Activated CD4-positive, alpha-beta T cell treated with anti-CD3 and anti-CD28 coated beads, Interleukin-2, amount 50 U/mL, for 1 hour (primary cell): ENCODE measurements around the gene OR6X1.

Experiments
- DNase-seq: peaks from one replicate; pipeline ENCODE4 v3.0.0-alpha.2; 2020

The OR6X1 gene, protein sequence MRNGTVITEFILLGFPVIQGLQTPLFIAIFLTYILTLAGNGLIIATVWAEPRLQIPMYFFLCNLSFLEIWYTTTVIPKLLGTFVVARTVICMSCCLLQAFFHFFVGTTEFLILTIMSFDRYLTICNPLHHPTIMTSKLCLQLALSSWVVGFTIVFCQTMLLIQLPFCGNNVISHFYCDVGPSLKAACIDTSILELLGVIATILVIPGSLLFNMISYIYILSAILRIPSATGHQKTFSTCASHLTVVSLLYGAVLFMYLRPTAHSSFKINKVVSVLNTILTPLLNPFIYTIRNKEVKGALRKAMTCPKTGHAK

GRCh38 chr11:123754101-123754568 lies at the start of gene OR6X1:
TSS of gene OR6X1 (minus strand) at chr11:123754518. CDS start at chr11:123754518, 0 bp downstream.
- DNase-seq = no peak

- no peak for DNase-seq
These were observed 47.4 kb upstream of the OR6X1 start for GRCh38 chr11:123801765-123802164.

GRCh38 chr11:123800036-123800435 lies 45.7 kb upstream of the OR6X1 start:
- no peak for DNase-seq

GRCh38 chr11:123799438-123799837 lies 45.1 kb upstream of the OR6X1 start:
- no peak for DNase-seq

GRCh38 chr11:123798513-123799252 lies 44.4 kb upstream of the OR6X1 start:
- no peak for DNase-seq

GRCh38 chr11:123798079-123798478 lies 43.8 kb upstream of the OR6X1 start:
- DNase-seq = no peak

- DNase-seq = no peak
These were observed 43.2 kb upstream of the OR6X1 start for GRCh38 chr11:123797541-123797940.

DNA sequence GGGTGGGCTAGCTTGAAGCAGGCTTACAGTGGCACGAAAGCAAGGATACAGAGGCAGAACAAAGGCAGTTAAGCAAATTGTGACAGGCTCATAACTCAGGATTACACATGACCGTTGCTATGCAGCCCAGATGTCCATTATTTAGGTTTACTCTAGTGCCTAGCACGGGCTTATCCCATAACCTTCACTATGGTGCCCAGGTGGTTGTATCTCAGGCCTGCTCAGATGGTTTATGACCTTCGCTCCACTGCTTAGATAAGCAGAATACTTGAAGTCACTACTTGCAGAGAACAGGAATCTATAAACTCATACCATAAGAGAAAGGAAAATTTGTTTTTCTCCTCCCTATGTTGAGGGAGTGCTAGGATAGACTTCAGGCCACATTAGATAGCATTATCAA lies 42.8 kb upstream of the OR6X1 start:
- DNase-seq = no peak

DNA sequence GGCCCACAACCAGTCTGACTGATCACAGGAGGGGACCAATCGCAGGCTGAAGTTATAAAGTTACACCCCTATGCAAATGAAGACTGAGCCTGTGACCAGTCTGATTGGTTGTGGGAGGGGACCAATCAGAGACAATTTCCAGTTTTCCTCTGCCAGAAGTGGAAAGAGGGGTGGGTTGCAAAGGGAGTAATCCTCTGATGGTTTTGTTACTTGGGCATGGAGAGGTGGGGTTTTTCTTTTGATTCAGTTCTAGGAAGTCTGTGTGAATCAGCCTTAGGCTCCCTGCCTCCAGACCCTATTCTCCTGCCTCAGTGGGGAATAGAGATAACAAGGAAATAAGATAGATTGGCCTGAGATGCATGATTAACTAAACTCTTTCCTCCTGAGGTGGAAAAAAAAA lies 41.9 kb upstream of the OR6X1 start:
- no peak for DNase-seq

- DNase-seq = no peak
These were observed 29.2 kb upstream of the OR6X1 start for GRCh38 chr11:123783536-123783935.

GRCh38 chr11:123778511-123778910 lies 24.2 kb upstream of the OR6X1 start:
- no peak for DNase-seq

DNA sequence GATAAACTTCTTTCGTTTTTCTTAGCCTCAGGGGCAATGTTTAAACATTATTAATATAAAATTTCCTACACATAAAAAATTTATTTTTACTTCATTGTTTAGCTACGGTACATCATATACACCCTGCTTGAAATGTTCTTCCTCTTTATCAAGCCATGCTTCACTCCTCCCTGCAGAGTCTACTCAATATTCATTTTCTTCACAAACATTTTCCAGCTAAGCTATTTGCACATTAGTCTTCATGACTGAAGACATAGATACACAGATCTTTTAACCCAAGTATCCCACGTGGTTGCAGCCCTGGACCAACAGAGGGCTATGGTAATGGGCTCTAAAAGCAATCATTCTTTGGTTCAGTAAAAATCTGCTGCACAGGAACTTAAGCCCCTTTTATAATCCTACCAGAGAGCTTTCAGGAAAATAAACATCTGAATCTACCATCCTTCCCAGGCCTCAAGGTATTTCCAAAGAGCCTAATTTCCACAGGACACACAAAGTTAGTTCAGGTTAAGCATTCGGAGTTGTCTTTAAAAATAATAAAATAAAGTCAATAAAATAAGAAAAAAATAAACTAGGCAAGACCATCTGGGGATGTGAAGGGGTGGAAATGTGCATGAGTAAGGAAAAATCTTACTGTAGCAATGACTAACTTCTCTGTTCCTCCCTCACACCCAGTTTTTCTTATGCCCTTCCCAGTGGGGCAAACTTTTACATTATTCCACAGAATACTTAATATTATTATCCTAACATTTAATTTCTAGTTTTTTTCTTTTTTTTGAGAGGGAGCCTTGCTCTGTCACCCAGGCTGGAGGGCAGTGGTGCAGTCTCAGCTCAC lies 21.6 kb upstream of the OR6X1 start:
- no peak for DNase-seq

- DNase-seq = no peak
These were observed 21.0 kb upstream of the OR6X1 start for GRCh38 chr11:123775289-123775688.

DNA sequence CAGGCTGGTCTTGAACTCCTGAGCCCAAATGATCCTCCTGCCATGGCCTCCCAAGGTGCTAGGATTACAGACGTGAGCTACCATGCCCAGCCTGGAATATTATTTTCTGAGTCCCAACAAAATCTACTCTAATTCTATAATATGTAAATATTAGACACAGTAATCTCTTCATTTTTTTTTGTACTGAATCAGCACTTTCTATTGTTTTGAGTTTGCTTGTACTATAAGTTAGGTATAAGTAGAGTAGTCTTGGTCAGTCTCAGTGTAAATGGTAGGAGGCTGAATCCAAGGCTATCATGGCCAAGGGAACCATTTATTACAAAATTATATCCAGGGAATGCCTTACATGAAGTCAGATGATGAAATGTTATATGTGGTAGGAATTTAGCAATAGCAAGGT lies 19.6 kb upstream of the OR6X1 start:
- no peak for DNase-seq

- DNase-seq = no peak
These were observed 18.7 kb upstream of the OR6X1 start for GRCh38 chr11:123773026-123773425.

GRCh38 chr11:123771664-123772063 lies 17.3 kb upstream of the OR6X1 start:
- no peak for DNase-seq

- DNase-seq = no peak
These were observed 16.4 kb upstream of the OR6X1 start for GRCh38 chr11:123770712-123771111.

GRCh38 chr11:123765601-123766000 lies 11.3 kb upstream of the OR6X1 start:
- no peak for DNase-seq

GRCh38 chr11:123762422-123762821 lies 8.1 kb upstream of the OR6X1 start:
- no peak for DNase-seq

GRCh38 chr11:123760894-123761293 lies 6.6 kb upstream of the OR6X1 start:
- DNase-seq = no peak

DNA sequence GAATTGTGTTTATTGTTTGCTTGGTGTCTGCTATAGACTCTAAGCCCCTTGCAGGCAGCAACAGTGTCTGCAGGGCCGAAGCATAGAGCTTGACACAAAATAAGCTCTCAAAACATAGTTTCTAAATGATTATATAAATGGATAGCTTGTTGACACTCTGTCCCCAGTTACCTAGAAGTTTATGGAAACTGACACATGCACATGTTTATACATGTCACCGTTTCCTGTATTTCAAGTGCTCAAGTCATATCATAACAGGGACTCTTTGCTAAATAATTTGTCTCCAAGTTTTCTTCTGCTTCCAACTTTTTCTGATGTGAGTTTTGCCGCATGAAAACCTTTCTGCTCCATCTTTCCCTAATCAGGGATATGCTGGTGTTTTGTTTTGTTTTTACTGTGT lies 3.7 kb upstream of the OR6X1 start:
- no peak for DNase-seq

- no peak for DNase-seq
These were observed 1.5 kb upstream of the OR6X1 start for GRCh38 chr11:123755813-123756212.

DNA sequence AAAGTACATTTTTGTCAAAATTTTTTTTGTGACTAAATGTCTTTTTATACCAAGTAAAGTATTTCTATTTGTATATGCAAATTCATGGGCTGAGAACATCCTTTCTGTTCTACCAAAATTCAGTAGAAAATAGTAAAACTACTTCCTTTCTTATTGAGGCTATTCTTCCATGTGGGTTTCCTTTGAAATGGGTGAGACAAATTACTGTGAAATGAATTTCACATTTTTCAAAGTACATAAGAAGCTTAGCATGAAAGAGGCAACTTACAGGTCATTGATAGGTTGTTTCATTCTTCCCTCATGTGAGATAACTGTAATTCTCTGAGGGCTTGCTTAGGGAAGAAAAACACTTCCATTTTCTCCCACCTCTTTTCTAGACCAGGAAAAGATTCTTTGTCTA lies 1.0 kb upstream of the OR6X1 start:
- no peak for DNase-seq

DNA sequence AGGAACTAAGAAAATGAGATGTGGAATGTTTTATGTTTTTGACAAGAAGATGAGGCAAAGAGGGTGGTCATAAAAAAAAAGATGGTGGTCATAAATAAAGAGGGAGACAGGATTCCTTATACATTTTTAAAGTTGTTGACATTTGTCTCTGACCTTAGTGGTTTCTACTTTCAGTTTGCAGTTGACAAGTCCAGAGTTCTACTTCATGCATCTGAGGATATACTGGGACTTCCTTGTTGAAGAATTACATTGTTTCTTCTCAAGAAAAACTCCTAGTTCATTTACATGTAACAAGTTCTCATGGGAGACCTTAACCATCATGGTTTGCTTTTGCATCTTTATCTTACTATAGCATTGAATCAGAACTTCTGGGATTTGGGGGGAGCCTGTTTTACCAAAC lies 1.2 kb downstream of the OR6X1 start:
- no peak for DNase-seq
